Ascending aorta (tissue), 2 donors: Measurements from ENCODE around the gene NATD1. TPM values are rescaled to one million over a fixed set of nuclear protein-coding genes. Genes with fewer than 3 reads are reported as not detected.

Experiments used
- DNase-seq, 2 donors: peaks; one replicate each; pipeline ENCODE4 v3.0.0-alpha.2; 2019; ENCODE audit warnings: low spot score in 2 of 2
- H3K27ac ChIP-seq, 2 donors: fragments of 200-600 bp; sonication (generic); one replicate each; pipeline ENCODE4 v1.5.1; 2016 to 2017; ENCODE audit warnings: mild to moderate bottlenecking in 1 of 2
- H3K27me3 ChIP-seq: fragments of 200-600 bp; sonication (generic); one replicate; pipeline ENCODE4 v1.5.1; 2017
- H3K36me3 ChIP-seq, 2 donors: fragments of 200-600 bp; sonication (generic); one replicate each; pipeline ENCODE4 v1.5.1; 2016
- H3K4me1 ChIP-seq, 2 donors: fragments of 200-600 bp; sonication (generic); one replicate each; pipeline ENCODE4 v1.5.1; 2016 to 2017; ENCODE audit warnings: mild to moderate bottlenecking in 1 of 2
- H3K4me3 ChIP-seq, 2 donors: fragments of 200-600 bp; sonication (generic); one replicate each; pipeline ENCODE4 v1.5.1; 2016 to 2017; ENCODE audit warnings: mild to moderate bottlenecking in 1 of 2
- H3K9me3 ChIP-seq, 2 donors: fragments of 200-600 bp; sonication (generic); one replicate each; pipeline ENCODE4 v1.5.1; 2016
- CTCF ChIP-seq, 3 experiments: fragments of 200-600 bp in 2 of 3; fragments of 450-650 bp in 1 of 3; sonication (generic) in 2 of 3; IDR thresholded peaks; one replicate each; pipeline ENCODE4 v1.5.1; 2016 to 2019; ENCODE audit warnings: antibody characterized with exemption in 3 of 3, mild to moderate bottlenecking in 1 of 3, moderate library complexity in 1 of 3
- intact Hi-C: fragments of 100-400 bp; cut with DNase I; formaldehyde crosslinking; loops from one replicate; pipeline ENCODE4 v1.15.1; 2023
- total RNA-seq: library from RNA; depleted of rRNA; stranded (reverse); fragments of >200 nt; gene quantifications from one replicate; pipeline ENCODE4 v1.1.0, GENCODE V29; 2016

NATD1 gene
- total RNA-seq, 1 donor from 2014 or later = 13.4 TPM

DNA sequence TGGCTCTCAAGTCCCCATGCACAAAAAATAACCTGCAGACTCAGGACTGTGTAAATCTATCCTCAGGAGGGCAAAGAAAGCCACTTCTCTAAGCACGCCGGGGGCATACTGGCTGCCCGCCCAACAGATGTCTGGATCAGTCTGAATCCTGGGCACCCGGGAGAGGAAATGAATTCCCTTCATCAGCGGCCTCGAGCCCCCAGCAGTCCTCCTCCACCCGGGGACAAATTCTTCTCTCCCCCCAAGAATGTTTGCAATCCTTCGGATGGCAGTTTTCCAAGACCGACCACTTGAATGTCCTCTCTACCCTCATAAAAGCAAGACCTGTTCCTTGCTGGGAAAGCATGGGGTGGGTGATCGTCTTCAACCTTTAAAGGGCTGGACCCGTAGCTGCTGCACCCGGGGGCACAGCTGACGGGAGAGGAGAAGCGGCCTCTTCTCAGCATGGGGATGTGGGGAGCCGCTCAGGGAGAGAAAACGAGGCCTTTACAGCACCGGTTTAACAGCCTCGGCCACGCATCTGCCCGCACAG is 21.9 kb upstream of the NATD1 start:
- intact Hi-C loops = loop anchor here (1.0 to 5.0 kb wide), 5 partner anchors 22 to 148 kb away; partner anchors contain the start of genes DHRS7B and NATD1
- H3K4me3 ChIP-seq = peak overlapping the region; percentile 64 to 73
- no peaks in the 10 kb centered on the region for H3K36me3 ChIP-seq
- no peak for TF ChIP-seq CTCF (IDR thresholded peaks at IDR 0.05)
- H3K4me1 ChIP-seq = peaks cover 3 to 4% of the 10 kb centered on the region in 2 donors
- H3K9me3 ChIP-seq = no peaks in the 10 kb centered on the region
- H3K27ac ChIP-seq = no peak overlapping the region
- no peaks in the 10 kb centered on the region for H3K27me3 ChIP-seq
- no peak for DNase-seq

DNA sequence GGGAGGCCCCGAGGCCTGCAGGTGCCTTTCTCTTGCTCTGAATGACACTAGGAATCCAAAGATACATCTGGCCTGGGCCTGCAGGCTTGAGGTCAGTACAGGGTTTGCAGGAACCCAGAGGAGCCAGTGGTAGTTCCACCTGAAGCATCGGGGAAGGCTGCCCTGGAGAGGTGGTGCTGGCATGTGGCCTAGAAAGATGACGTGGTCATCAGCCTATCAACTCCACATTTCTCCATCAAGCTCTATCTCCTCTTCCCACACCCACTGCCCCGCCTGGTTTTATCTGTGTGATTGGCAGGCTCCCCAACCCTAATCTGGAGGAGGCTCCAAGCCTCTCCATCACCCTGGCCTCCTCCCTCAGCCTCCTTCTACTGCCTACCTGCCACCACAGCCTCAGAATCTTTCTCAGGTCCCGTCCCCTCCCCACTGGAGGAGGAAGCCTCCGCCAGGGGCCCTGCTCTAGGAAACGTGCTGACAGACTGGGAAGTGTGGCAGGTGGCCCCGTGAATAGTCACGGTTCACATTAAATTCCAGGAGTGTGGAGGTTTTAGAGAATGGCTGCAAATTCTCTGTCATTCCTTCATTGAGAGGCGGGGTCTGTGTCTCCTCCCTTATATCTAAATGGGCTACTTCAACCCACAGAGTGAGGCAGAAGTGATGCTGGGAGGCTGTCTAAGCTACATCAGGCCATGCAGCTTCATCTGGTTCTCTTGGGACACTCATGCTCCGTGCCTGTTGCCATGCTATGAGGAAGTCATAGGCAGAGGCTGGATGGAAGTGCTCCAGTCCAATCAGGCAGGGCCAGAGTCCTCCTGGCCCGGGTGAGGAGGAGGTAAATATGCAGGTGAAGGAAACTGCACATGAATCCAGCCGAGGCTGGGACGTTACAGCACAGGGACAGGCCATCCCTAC is 19.9 kb upstream of the NATD1 start:
- H3K27ac ChIP-seq = no peak overlapping the region
- H3K4me3 ChIP-seq = no peak overlapping the region
- H3K27me3 ChIP-seq = no peaks in the 10 kb centered on the region
- intact Hi-C loops = no loop called here
- no peak for TF ChIP-seq CTCF (IDR thresholded peaks at IDR 0.05)
- no peak for DNase-seq
- peaks cover 3 to 4% of the 10 kb centered on the region in 2 donors for H3K4me1 ChIP-seq
- H3K9me3 ChIP-seq = no peaks in the 10 kb centered on the region
- H3K36me3 ChIP-seq = no peaks in the 10 kb centered on the region

- Histone ChIP-seq H3K4me1 (peaks cover 3 to 4% of the 10 kb centered on the region in 2 donors), H3K27me3 (no peaks in the 10 kb centered on the region), H3K9me3 (no peaks in the 10 kb centered on the region), H3K4me3 (no peak overlapping the region), H3K36me3 (no peaks in the 10 kb centered on the region), H3K27ac (no peak overlapping the region)
- intact Hi-C loops = no loop called here
- no peak for DNase-seq
- no peak for TF ChIP-seq CTCF (IDR thresholded peaks at IDR 0.05)
Observed at GRCh38 chr17:21272250-21272649, 19.0 kb upstream of the NATD1 start.

- Histone ChIP-seq H3K9me3 (no peaks in the 10 kb centered on the region), H3K36me3 (no peaks in the 10 kb centered on the region), H3K27me3 (no peaks in the 10 kb centered on the region), H3K27ac (no peak overlapping the region), H3K4me3 (no peak overlapping the region), H3K4me1 (peaks cover 3 to 4% of the 10 kb centered on the region in 2 donors)
- no peak for DNase-seq
- TF ChIP-seq CTCF (IDR thresholded peaks at IDR 0.05) = no peak
- intact Hi-C loops = no loop called here
Observed at GRCh38 chr17:21271454-21272183, 18.4 kb upstream of the NATD1 start.

- H3K9me3 ChIP-seq = no peaks in the 10 kb centered on the region
- H3K4me1 ChIP-seq = no peaks in the 10 kb centered on the region
- no peak overlapping the region for H3K4me3 ChIP-seq
- no peaks in the 10 kb centered on the region for H3K27me3 ChIP-seq
- intact Hi-C loops = no loop called here
- TF ChIP-seq CTCF (IDR thresholded peaks at IDR 0.05) = no peak
- H3K27ac ChIP-seq = no peak overlapping the region
- DNase-seq = no peak
- no peaks in the 10 kb centered on the region for H3K36me3 ChIP-seq
Observed at GRCh38 chr17:21269394-21269793, 16.2 kb upstream of the NATD1 start.
